GM18867 (cell line): ENCODE results near the gene CSTF3.
"Not testable (repeated sequence)": the region's sequence is repeated elsewhere in the genome, so short reads cannot be mapped to it uniquely, and the experiment has no call there.

Experiments
- ATAC-seq: cut with Tn5 transposase; IDR thresholded peaks from one replicate; pipeline ENCODE4 v1.9.1; 2021; ENCODE audit warnings: mild to moderate bottlenecking, moderate library complexity; ENCODE audit not compliant: unreplicated experiment

CSTF3 gene

GRCh38 chr11:33161120-33162005, at the start of gene CSTF3:
Gene CSTF3, minus strand, starts transcription at chr11:33161480. Its CDS starts 155 bp downstream, at chr11:33161325.
- ATAC-seq, result peak; percentile 86

GRCh38 chr11:33208150-33208549, 46.9 kb upstream of the CSTF3 start:
- ATAC-seq, result no peak

- no peak for ATAC-seq
These were observed 46.2 kb upstream of the CSTF3 start for GRCh38 chr11:33207408-33207985.

GRCh38 chr11:33197915-33198727, 36.8 kb upstream of the CSTF3 start:
- no peak for ATAC-seq

GRCh38 chr11:33195462-33196173, 34.3 kb upstream of the CSTF3 start:
- ATAC-seq, result no peak

GRCh38 chr11:33194455-33194854, 33.2 kb upstream of the CSTF3 start:
- no peak for ATAC-seq

GRCh38 chr11:33191467-33191866, 30.2 kb upstream of the CSTF3 start:
- ATAC-seq, result no peak

- no peak for ATAC-seq
These were observed 26.9 kb upstream of the CSTF3 start for GRCh38 chr11:33187998-33188722.

- no peak for ATAC-seq
These were observed 24.5 kb upstream of the CSTF3 start for GRCh38 chr11:33185756-33186155.

- no peak for ATAC-seq
These were observed 21.1 kb upstream of the CSTF3 start for GRCh38 chr11:33182246-33182878.

GRCh38 chr11:33179348-33179803, 18.1 kb upstream of the CSTF3 start:
- ATAC-seq, result no peak

- ATAC-seq, result no peak
These were observed 17.3 kb upstream of the CSTF3 start for GRCh38 chr11:33178443-33179180.

- no peak for ATAC-seq
These were observed 16.5 kb upstream of the CSTF3 start for GRCh38 chr11:33177676-33178336.

- ATAC-seq, result not testable (repeated sequence)
These were observed 15.5 kb upstream of the CSTF3 start for GRCh38 chr11:33176760-33177159.

- ATAC-seq, result no peak
These were observed 11.7 kb upstream of the CSTF3 start for GRCh38 chr11:33172996-33173395.

- ATAC-seq, result no peak
These were observed 11.1 kb upstream of the CSTF3 start for GRCh38 chr11:33172345-33172744.

- ATAC-seq, result no peak
These were observed 10.0 kb upstream of the CSTF3 start for GRCh38 chr11:33171251-33171650.

GRCh38 chr11:33168709-33169200, 7.5 kb upstream of the CSTF3 start:
- ATAC-seq, result no peak
